Gastroesophageal sphincter (tissue), 3 donors: Measurements from ENCODE around the gene SHANK1.

ENCODE experiments used
- CTCF ChIP-seq, 4 experiments: fragments of 200-600 bp in 2 of 4; fragments of 450-650 bp in 2 of 4; sonication (generic) in 1 of 4; IDR thresholded peaks; one replicate each; pipeline ENCODE4 v1.5.1; 2017 to 2019; ENCODE audit warnings: antibody characterized with exemption in 4 of 4, mild to moderate bottlenecking in 2 of 4, moderate library complexity in 2 of 4
- POLR2AphosphoS5 ChIP-seq: sonication (generic); formaldehyde crosslinking; IDR thresholded peaks from one replicate; pipeline ENCODE4 v1.6.1; 2017; ENCODE audit warnings: antibody characterized with exemption

- no peak for TF ChIP-seq CTCF (IDR thresholded peaks at IDR 0.05)
- TF ChIP-seq POLR2AphosphoS5, result no peak
Observed at GRCh38 chr19:50702158-50702870, 17.3 kb downstream of the SHANK1 start.
